ENCODE data around the gene MMEL1.

DNA sequence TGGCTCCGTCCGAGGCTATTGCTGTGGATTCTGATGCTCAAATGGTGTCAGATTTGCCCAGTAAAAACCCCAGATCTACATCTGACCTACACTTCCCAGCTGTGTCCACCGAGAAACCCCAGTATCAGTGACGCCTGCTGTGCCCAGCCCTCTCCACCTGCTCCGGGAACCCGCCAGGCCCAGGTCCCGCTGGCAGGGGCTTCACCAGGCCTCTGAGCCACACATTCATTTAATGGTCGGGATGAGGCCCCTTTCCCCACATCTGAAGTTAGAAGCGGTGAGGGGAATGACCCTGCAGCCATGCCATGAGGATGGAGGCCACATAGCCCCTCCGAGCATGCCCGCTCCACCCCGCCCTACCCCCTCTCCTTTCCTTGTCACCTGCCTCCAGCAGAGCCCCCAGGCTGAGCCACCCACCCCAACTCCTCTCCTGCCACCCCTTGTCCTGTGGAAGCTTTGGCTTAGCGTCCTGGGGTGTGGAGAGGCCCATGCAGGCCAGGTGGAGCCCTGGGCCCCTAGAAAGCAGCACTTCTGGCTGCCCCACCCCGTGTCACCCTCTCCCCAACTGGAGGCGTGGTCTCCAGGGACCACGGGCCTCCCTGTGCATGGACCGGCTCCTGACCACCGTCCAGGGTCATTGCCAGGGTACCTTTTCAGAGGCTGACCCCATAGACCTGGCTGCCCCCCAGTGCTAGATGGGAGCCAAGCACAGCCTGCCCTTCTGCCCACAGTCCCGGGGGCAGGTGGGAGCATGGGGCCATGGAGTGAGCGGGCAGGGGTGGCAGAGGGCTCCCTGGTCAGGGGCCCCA, 68.6 kb downstream of the MMEL1 start:
- TF ChIP-seq, protein P1, sequence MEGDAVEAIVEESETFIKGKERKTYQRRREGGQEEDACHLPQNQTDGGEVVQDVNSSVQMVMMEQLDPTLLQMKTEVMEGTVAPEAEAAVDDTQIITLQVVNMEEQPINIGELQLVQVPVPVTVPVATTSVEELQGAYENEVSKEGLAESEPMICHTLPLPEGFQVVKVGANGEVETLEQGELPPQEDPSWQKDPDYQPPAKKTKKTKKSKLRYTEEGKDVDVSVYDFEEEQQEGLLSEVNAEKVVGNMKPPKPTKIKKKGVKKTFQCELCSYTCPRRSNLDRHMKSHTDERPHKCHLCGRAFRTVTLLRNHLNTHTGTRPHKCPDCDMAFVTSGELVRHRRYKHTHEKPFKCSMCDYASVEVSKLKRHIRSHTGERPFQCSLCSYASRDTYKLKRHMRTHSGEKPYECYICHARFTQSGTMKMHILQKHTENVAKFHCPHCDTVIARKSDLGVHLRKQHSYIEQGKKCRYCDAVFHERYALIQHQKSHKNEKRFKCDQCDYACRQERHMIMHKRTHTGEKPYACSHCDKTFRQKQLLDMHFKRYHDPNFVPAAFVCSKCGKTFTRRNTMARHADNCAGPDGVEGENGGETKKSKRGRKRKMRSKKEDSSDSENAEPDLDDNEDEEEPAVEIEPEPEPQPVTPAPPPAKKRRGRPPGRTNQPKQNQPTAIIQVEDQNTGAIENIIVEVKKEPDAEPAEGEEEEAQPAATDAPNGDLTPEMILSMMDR (tag by site-specific recombination; IDR thresholded peaks at IDR 0.05): no peak
- TF ChIP-seq, protein P2, sequence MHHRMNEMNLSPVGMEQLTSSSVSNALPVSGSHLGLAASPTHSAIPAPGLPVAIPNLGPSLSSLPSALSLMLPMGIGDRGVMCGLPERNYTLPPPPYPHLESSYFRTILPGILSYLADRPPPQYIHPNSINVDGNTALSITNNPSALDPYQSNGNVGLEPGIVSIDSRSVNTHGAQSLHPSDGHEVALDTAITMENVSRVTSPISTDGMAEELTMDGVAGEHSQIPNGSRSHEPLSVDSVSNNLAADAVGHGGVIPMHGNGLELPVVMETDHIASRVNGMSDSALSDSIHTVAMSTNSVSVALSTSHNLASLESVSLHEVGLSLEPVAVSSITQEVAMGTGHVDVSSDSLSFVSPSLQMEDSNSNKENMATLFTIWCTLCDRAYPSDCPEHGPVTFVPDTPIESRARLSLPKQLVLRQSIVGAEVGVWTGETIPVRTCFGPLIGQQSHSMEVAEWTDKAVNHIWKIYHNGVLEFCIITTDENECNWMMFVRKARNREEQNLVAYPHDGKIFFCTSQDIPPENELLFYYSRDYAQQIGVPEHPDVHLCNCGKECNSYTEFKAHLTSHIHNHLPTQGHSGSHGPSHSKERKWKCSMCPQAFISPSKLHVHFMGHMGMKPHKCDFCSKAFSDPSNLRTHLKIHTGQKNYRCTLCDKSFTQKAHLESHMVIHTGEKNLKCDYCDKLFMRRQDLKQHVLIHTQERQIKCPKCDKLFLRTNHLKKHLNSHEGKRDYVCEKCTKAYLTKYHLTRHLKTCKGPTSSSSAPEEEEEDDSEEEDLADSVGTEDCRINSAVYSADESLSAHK (tag by site-specific recombination; IDR thresholded peaks at IDR 0.05): no peak
- TF ChIP-seq, protein P3, sequence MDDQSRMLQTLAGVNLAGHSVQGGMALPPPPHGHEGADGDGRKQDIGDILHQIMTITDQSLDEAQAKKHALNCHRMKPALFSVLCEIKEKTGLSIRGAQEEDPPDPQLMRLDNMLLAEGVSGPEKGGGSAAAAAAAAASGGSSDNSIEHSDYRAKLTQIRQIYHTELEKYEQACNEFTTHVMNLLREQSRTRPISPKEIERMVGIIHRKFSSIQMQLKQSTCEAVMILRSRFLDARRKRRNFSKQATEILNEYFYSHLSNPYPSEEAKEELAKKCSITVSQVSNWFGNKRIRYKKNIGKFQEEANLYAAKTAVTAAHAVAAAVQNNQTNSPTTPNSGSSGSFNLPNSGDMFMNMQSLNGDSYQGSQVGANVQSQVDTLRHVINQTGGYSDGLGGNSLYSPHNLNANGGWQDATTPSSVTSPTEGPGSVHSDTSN (CRISPR knock-in tag; IDR thresholded peaks at IDR 0.05): no peak
